Esophagus squamous epithelium (tissue), 4 donors: ENCODE measurements around the gene KCTD5.

Source experiments
- CTCF ChIP-seq, 6 experiments: fragments of 450-650 bp in 4 of 6; fragments of 200-600 bp in 2 of 6; sonication (generic) in 2 of 6; IDR thresholded peaks; one replicate each; pipeline ENCODE4 v1.5.1; 2016 to 2019; ENCODE audit warnings: antibody characterized with exemption in 6 of 6, mild to moderate bottlenecking in 4 of 6, moderate library complexity in 4 of 6
- POLR2A ChIP-seq, 4 donors: fragments of 450-650 bp; IDR thresholded peaks; one replicate each; pipeline ENCODE4 v1.6.1; 2017; ENCODE audit warnings: antibody characterized with exemption in 4 of 4, mild to moderate bottlenecking in 4 of 4, moderate library complexity in 3 of 4

GRCh38 chr16:2737895-2738418, 55.6 kb downstream of the KCTD5 start:
- no peak for TF ChIP-seq CTCF (IDR thresholded peaks at IDR 0.05)
- no peak for TF ChIP-seq POLR2A (IDR thresholded peaks at IDR 0.05)
